Measurements from ENCODE around the gene ATP6V0C.
"Not testable (repeated sequence)": the region's sequence is repeated elsewhere in the genome, so short reads cannot be mapped to it uniquely, and the experiment has no call there.

ATP6V0C gene

DNA sequence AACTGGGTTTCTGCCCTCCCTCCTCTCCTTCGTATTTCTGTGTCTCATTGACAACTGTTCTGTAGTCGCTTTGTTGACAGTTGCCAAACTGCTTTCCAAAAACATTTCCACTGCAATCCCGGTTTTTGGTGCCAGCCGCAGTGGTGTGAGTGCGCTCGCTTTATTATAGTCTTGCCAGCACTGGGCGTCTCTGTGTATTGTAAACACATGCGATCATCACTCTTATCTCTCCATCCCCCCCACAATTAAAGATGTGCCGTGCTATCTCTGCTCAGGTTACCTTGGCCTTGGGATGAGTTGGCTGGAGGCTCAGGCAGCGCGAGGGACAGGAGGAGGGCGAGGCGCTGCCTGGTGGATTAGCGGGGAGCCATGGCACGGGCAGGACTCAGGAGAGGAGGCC, 43.4 kb downstream of the ATP6V0C start:
- H3K27ac ChIP-seq; DNase-seq (ENCODE audit: low spot score); POLR2A ChIA-PET (ENCODE audit: low non-redundant PET); CTCF ChIA-PET: not testable (repeated sequence)

DNA sequence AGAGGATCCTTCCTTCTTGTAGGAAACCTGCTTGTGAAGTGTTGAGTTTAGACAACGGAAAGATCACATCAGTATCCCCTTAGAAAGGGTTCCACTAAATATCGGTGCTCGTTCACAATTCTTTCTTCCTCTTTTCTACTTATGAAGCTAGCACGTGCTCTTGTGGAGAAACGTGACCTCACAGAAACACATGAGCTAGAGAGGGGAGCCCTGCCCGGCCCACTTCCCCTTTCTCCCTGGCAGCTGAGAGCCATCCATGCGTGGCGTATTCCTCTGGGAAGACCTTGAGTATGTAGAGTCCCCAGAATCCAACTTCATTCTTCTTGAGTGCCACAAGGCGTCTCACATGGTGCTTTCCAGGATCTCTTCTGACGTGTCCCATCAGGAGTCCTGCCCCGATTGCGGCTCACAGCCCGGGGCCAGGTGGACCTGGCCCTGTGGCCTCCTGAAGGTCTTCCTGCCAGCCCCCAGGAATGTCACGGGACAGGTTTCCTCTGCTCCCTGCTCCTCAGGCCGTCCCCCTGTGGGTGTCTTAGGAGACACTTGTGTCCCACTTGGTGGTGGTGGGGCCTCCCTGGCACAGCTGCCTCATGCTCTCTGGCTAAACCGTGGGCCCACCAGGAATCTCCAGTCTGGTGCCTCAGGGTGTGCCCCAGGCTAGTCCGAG, 46.5 kb downstream of the ATP6V0C start:
- CTCF ChIA-PET; DNase-seq (ENCODE audit: low spot score); H3K27ac ChIP-seq; POLR2A ChIA-PET (ENCODE audit: low non-redundant PET): not testable (repeated sequence)

DNA sequence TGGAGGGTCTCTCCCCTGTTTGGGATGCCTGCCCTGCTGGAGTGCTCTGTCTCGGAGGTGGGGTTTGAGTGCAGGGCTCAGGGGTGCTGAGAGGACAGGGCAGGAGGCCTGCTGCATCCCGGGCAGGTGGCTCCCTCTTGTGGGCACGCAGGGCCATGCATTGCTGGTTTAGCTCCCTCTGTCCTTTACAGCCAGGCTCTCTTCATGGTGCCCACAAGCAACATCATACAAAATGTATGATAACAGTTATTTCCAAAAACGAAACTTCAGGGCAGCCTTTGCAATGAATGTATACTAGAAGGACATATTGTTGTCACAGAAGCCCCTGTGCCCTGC, 47.0 kb downstream of the ATP6V0C start:
- POLR2A ChIA-PET (ENCODE audit: low non-redundant PET); H3K27ac ChIP-seq; CTCF ChIA-PET; DNase-seq (ENCODE audit: low spot score): not testable (repeated sequence)

DNA sequence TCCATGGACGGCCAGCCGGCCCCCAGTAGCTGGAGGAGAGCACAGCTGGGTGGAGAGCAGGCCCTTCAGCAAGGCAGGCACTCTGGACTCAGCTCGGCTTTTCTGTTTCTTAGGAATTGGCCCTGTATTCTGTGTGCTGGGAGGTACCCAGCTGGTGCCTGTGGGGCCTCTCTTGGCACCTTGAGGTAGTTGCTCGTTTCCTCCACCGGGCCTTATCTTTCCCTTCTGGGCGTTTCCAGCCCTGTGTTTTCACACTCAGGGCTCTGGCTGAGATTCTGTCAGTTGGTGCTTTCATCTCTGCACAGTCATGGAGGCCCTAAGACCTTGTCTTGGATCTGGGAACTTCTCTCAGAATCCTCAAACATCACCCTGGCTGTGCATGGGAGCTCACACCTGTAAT, 53.8 kb downstream of the ATP6V0C start:
- CTCF ChIA-PET; H3K27ac ChIP-seq; POLR2A ChIA-PET (ENCODE audit: low non-redundant PET); DNase-seq (ENCODE audit: low spot score): not testable (repeated sequence)

DNA sequence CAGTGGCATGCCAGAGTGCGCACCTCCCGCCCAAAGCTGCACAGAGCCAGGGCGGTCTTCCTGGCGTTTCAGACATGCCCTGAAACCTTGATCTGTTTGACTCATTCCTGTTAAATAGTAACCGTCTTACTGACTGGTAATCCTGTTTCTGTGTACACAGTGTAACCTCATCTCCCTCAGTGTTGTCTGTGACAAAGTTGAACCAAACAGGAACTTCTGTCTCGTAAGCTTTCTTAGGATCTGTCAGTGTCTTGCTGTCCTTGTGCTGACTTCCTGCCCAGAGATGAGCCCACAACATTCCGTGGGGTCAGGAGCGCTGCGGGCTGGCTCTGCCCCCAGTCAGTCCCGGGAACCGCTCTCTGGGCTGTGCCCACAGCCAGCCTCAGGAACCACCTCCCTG, 54.8 kb downstream of the ATP6V0C start:
- CTCF ChIA-PET; H3K27ac ChIP-seq; POLR2A ChIA-PET (ENCODE audit: low non-redundant PET); DNase-seq (ENCODE audit: low spot score): not testable (repeated sequence)
